SK-N-SH (cell line): Measurements from ENCODE around the gene OR2AT4. TPM values are rescaled to one million over a fixed set of nuclear protein-coding genes. Genes with fewer than 3 reads are reported as not detected.

Source experiments
- CTCF ChIA-PET: fragments of 300-600, 350-600 bp; formaldehyde crosslinking; extraction: SDS; loops from one replicate; lab custom pipeline; 2021; lab: Yijun Ruan, JAX
- POLR2A ChIA-PET: fragments of 350-600 bp; sonication (Branson Sonifier 250); formaldehyde crosslinking; extraction: SDS; loops from one replicate; lab custom pipeline; 2020; ENCODE audit warnings: antibody characterized with exemption, inconsistent platforms; lab: Yijun Ruan, JAX
- DNase-seq: peaks from one replicate; pipeline ENCODE4 v3.0.0; 2012
- H2AFZ ChIP-seq: fragments of 200-600 bp; sonication (generic); 2 replicates; pipeline ENCODE4 v1.8.1; 2016; ENCODE audit warnings: antibody characterized with exemption, mild to moderate bottlenecking, low read depth
- H3F3A ChIP-seq: fragments of 200-600 bp; sonication (generic); replicated peaks from 2 replicates; pipeline ENCODE3; 2016; ENCODE audit warnings: antibody characterized with exemption, mild to moderate bottlenecking; ENCODE audit not compliant: insufficient read depth
- H3K27ac ChIP-seq, 2 experiments: fragments of 200-500 bp in 1 of 2; fragments of 200-600 bp in 1 of 2; sonication (Bioruptor generic) in 1 of 2; sonication (generic), shearing (Covaris generic) in 1 of 2; 2 replicates each; pipeline versions ENCODE4 v1.5.1 to v1.6.1; 2014 to 2016; ENCODE audit warnings: low read depth in 2 of 2, inconsistent platforms in 1 of 2, low read length in 1 of 2, mild to moderate bottlenecking in 1 of 2, mixed read lengths in 1 of 2
- H3K27me3 ChIP-seq: fragments of 200-600 bp; sonication (generic), shearing (Covaris generic); 2 replicates; pipeline ENCODE4 v1.6.1; 2016; ENCODE audit warnings: mixed run types; ENCODE audit not compliant: insufficient read depth
- H3K36me3 ChIP-seq, 2 experiments: fragments of 200-500 bp in 1 of 2; fragments of 200-600 bp in 1 of 2; sonication (Bioruptor generic) in 1 of 2; sonication (generic) in 1 of 2; replicated peaks in 1 of 2; 2 replicates each; pipeline versions ENCODE3 to v1.5.1; 2014 to 2016; ENCODE audit warnings: low read length in 1 of 2, mild to moderate bottlenecking in 1 of 2; ENCODE audit not compliant: insufficient read depth in 2 of 2, control insufficient read depth in 1 of 2
- H3K4me1 ChIP-seq, 2 experiments: fragments of 200-500 bp in 1 of 2; fragments of 200-600 bp in 1 of 2; sonication (Bioruptor generic) in 1 of 2; sonication (generic), shearing (Covaris generic) in 1 of 2; 2 replicates each; pipeline versions ENCODE4 v1.5.1 to v1.6.1; 2014 to 2016; ENCODE audit warnings: low read depth in 1 of 2, low read length in 1 of 2, mixed run types in 1 of 2; ENCODE audit not compliant: insufficient read depth in 2 of 2, control insufficient read depth in 1 of 2
- H3K4me2 ChIP-seq: fragments of 200-600 bp; sonication (generic), shearing (Covaris generic); 2 replicates; pipeline ENCODE4 v1.6.1; 2017; ENCODE audit warnings: mixed run types
- H3K4me3 ChIP-seq, 2 experiments: fragments of 200-500 bp in 1 of 2; fragments of 200-600 bp in 1 of 2; sonication (Bioruptor generic) in 1 of 2; sonication (generic), shearing (Covaris generic) in 1 of 2; 2 replicates each; pipeline versions ENCODE4 v1.5.1 to v1.8.1; 2014 to 2016; ENCODE audit warnings: low read depth in 2 of 2, inconsistent platforms in 1 of 2, low read length in 1 of 2, mild to moderate bottlenecking in 1 of 2, mixed read lengths in 1 of 2, moderate library complexity in 1 of 2
- H3K79me2 ChIP-seq: fragments of 200-600 bp; sonication (generic); 2 replicates; pipeline ENCODE4 v1.8.1; 2017; ENCODE audit warnings: mild to moderate bottlenecking; ENCODE audit not compliant: insufficient read depth
- H3K9ac ChIP-seq: fragments of 200-600 bp; sonication (generic); 2 replicates; pipeline ENCODE4 v1.6.1; 2017; ENCODE audit warnings: mixed run types
- H3K9me2 ChIP-seq: fragments of 200-600 bp; sonication (generic); 2 replicates; pipeline ENCODE4 v1.6.1; 2017; ENCODE audit warnings: mixed run types
- H3K9me3 ChIP-seq: fragments of 200-600 bp; sonication (generic); 2 replicates; pipeline ENCODE4 v1.6.1; 2017; ENCODE audit warnings: mixed run types, mild to moderate bottlenecking, moderate library complexity
- H4K20me1 ChIP-seq: fragments of 200-600 bp; sonication (generic); 2 replicates; pipeline ENCODE4 v1.6.1; 2017; ENCODE audit warnings: mild to moderate bottlenecking, mixed run types; ENCODE audit not compliant: insufficient read depth
- ELF1 ChIP-seq: IDR thresholded peaks from 2 replicates; pipeline ENCODE4 v1.4.0; 2012
- EZH2phosphoT487 ChIP-seq: fragments of 200-600 bp; sonication (generic); IDR thresholded peaks from 2 replicates; pipeline ENCODE4 v1.6.1; 2017; ENCODE audit warnings: low read depth, mixed run types, mild to moderate bottlenecking, antibody characterized with exemption, moderate library complexity, borderline replicate concordance
- FOXM1 ChIP-seq: IDR thresholded peaks from 2 replicates; pipeline ENCODE4 v1.4.0; 2012; ENCODE audit warnings: low read depth, mild to moderate bottlenecking
- MAX ChIP-seq: IDR thresholded peaks from 2 replicates; pipeline ENCODE4 v1.4.0; 2012; ENCODE audit warnings: low read depth
- REST ChIP-seq: IDR thresholded peaks from 2 replicates; pipeline ENCODE4 v1.6.1; 2012; ENCODE audit warnings: mild to moderate bottlenecking, low read depth, low read length, moderate library complexity
- RXRA ChIP-seq: IDR thresholded peaks from 2 replicates; pipeline ENCODE4 v1.4.0; 2012; ENCODE audit warnings: low read depth, mild to moderate bottlenecking, borderline replicate concordance
- TCF12 ChIP-seq: IDR thresholded peaks from 2 replicates; pipeline ENCODE4 v1.4.0; 2012
- USF2 ChIP-seq: fragments of 150-350 bp; IDR thresholded peaks from 2 replicates; pipeline ENCODE4 v1.6.1; 2017; ENCODE audit warnings: antibody characterized with exemption, low read length, low read depth, borderline replicate concordance
- WGBS: methylation state at CpG from one replicate; pipeline ENCODE4 v1.1.6; 2017; ENCODE audit warnings: low lambda C conversion rate; 5-methylcytosine and 5-hydroxymethylcytosine counted together
- polyA plus RNA-seq, 3 experiments: library from polyadenylated mRNA; depleted of rRNA; stranded (reverse); fragments of >200 nt; gene quantifications; 2 replicates each; pipeline ENCODE4 v1.2.3, GENCODE V29; 2012

Gene OR2AT4
- polyA plus RNA-seq, 1 of the 3 experiments (the other 2 are of a cell fraction): not detected

GRCh38 chr11:75068993-75069392, 27.7 kb downstream of the OR2AT4 start (continued):
- TF ChIP-seq REST: no peak

- no peak overlapping the region for H2AFZ ChIP-seq
- TF ChIP-seq ELF1 (no peak), TCF12 (no peak), MAX (no peak), RXRA (no peak)
- H3K4me2 ChIP-seq: no peak overlapping the region
- no peaks in the 10 kb centered on the region; the same call in 1 of the 2 replicates for H3K27me3 ChIP-seq
- no peaks in the 10 kb centered on the region for H4K20me1 ChIP-seq
- no peak for DNase-seq
- POLR2A ChIA-PET: no interaction called here
- H3K79me2 ChIP-seq: no peaks in the 10 kb centered on the region
- no peaks in the 10 kb centered on the region for H3K36me3 ChIP-seq
- no peaks in the 10 kb centered on the region for H3K9me2 ChIP-seq
- CTCF ChIA-PET: interaction anchor here (0.7 kb wide), 1 partner anchor 75 kb away, joined by 3 read pairs; no protein-coding TSS in a partner anchor
- H3K4me1 ChIP-seq: peaks cover 0 to 2% of the 10 kb centered on the region in 2 experiments; a peak in 1 of 4 replicates
- no peak overlapping the region for H3K27ac ChIP-seq
- H3K9ac ChIP-seq: no peak overlapping the region
- no peaks in the 10 kb centered on the region for H3F3A ChIP-seq
- no peaks in the 10 kb centered on the region for H3K9me3 ChIP-seq
- no peak overlapping the region for H3K4me3 ChIP-seq
Observed at GRCh38 chr11:75068559-75068958, 28.1 kb downstream of the OR2AT4 start.

- no peak for DNase-seq
Observed at GRCh38 chr11:75066061-75066460, 30.6 kb downstream of the OR2AT4 start.

More at GRCh38 chr11:75066061-75066460, 30.6 kb downstream of the OR2AT4 start:
- Histone ChIP-seq H3K79me2 (no peaks in the 10 kb centered on the region), H3K36me3 (no peaks in the 10 kb centered on the region), H3K9ac (no peak overlapping the region), H2AFZ (no peak overlapping the region), H3K27ac (no peak overlapping the region), H3K27me3 (no peaks in the 10 kb centered on the region), H4K20me1 (no peaks in the 10 kb centered on the region), H3K4me3 (no peak overlapping the region), H3F3A (no peaks in the 10 kb centered on the region), H3K4me1 (peaks cover 0 to 2% of the 10 kb centered on the region in 2 experiments; a peak in 1 of 4 replicates), H3K9me2 (no peaks in the 10 kb centered on the region), H3K9me3 (no peaks in the 10 kb centered on the region), H3K4me2 (no peak overlapping the region)
- ChIA-PET POLR2A (interaction anchor here (0.5 kb wide), 1 partner anchor 215 kb away, joined by 3 read pairs; no protein-coding TSS in a partner anchor), CTCF (interaction anchor here (3.6 kb wide), 1 partner anchor 43 kb away, joined by 11 read pairs; no protein-coding TSS in a partner anchor)
- 44% methylated on average over 7 of the region's 7 CpGs for WGBS
- TF ChIP-seq EZH2phosphoT487 (no peak), USF2 (no peak), FOXM1 (no peak)
